ENCODE data around the gene UQCC3. TPM values are rescaled to one million over a fixed set of nuclear protein-coding genes. Genes with fewer than 3 reads are reported as not detected.
"Not testable (repeated sequence)": the region's sequence is repeated elsewhere in the genome, so short reads cannot be mapped to it uniquely, and the experiment has no call there.

UQCC3 gene
- total and polyA plus RNA-seq, 3 donors from 2014 or later = 4.2 to 8.1 (median 8.0) TPM

DNA sequence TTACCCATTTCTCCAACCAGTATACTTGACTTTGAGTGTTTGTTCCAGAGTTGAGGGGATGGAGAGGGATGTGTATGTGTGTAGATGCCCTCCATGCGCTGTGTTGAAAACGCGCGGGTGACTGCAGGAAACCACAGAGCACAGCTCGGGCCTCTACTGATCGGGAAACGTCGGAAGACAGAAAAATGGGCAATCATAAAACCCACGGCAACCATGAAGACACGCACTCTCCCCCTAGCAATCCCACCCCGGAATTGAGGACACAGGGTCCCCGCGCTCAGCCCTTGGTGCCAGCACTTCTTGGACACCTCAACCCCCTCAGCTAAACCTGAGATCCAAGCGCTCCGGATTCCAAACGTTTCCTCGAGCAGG is 251 bp upstream of the UQCC3 start:
- Histone ChIP-seq H3K4me3 (peak overlapping the region; percentile 75 to 76), H3K36me3 (ENCODE audit: low read depth, missing control alignments) (no peaks in the 10 kb centered on the region), H3K27ac (peak overlapping the region; percentile 62 to 74), H3K27me3 (no peaks in the 10 kb centered on the region), H3K4me1 (peaks cover 14% of the 10 kb centered on the region), H3K9me3 (no peaks in the 10 kb centered on the region)
- TF ChIP-seq, protein P1, sequence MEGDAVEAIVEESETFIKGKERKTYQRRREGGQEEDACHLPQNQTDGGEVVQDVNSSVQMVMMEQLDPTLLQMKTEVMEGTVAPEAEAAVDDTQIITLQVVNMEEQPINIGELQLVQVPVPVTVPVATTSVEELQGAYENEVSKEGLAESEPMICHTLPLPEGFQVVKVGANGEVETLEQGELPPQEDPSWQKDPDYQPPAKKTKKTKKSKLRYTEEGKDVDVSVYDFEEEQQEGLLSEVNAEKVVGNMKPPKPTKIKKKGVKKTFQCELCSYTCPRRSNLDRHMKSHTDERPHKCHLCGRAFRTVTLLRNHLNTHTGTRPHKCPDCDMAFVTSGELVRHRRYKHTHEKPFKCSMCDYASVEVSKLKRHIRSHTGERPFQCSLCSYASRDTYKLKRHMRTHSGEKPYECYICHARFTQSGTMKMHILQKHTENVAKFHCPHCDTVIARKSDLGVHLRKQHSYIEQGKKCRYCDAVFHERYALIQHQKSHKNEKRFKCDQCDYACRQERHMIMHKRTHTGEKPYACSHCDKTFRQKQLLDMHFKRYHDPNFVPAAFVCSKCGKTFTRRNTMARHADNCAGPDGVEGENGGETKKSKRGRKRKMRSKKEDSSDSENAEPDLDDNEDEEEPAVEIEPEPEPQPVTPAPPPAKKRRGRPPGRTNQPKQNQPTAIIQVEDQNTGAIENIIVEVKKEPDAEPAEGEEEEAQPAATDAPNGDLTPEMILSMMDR (IDR thresholded peaks at IDR 0.05) = no peak
- TF ChIP-seq POLR2A (IDR thresholded peaks at IDR 0.05) = no peak
- DNase-seq = peak; percentile 36
- 0% methylated on average over 12 to 17 of the region's 17 CpGs for WGBS, 2 donors
- intact Hi-C loops (cut with DNase I; ENCODE audit: low total_unique reads) = loop anchor here (10.0 kb wide), 1 partner anchor 276 kb away; no protein-coding TSS in a partner anchor

DNA sequence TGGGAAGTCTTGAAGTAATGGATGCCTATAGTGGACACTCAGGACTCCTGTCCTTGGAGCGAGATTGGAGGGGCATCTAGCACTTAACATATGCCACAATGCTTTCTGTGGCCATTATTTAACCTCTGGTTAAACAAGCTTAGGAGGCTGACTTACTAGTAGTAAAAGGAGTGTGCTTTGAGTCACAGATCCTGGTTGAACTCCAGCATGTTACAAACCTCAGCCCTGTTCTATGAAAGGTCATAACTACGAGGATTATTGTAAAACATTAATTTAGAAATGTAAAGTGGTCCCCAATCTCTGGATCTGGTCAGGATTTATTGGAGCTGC is 1.7 kb downstream of the UQCC3 start:
- 62 to 68% methylated on average over 2 of the region's 2 CpGs for WGBS, 2 donors
- Histone ChIP-seq H3K4me3 (no peak overlapping the region), H3K27me3 (no peaks in the 10 kb centered on the region), H3K9me3 (no peaks in the 10 kb centered on the region), H3K27ac (no peak overlapping the region), H3K36me3 (ENCODE audit: low read depth, missing control alignments) (no peaks in the 10 kb centered on the region), H3K4me1 (peaks cover 16% of the 10 kb centered on the region)
- TF ChIP-seq, protein P1 (IDR thresholded peaks at IDR 0.05) = no peak
- TF ChIP-seq POLR2A (IDR thresholded peaks at IDR 0.05) = no peak
- no peak for DNase-seq
- intact Hi-C loops (cut with DNase I; ENCODE audit: low total_unique reads) = loop anchor here (10.0 kb wide), 1 partner anchor 278 kb away; no protein-coding TSS in a partner anchor

DNA sequence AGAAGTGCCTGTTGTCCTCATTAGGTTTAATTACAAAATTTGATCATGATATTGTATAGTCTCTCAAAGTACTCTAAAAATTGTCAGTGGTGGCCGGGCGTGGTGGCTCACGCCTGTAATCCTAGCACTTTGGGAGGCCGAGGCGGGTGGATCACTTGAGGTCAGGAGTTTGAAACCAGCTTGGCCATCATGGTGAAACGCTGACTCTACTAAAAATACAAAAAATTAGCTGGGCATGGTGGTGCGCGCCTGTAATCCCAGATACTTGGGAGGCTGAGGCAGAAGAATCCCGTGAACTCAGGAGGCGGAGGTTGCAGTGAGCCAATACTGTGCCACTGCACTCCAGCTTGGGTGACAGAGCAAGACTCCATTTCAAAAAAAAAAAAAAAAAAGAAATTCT is 3.9 kb downstream of the UQCC3 start:
- not testable (repeated sequence) for DNase-seq; H3K9me3 ChIP-seq; H3K27ac ChIP-seq; H3K27me3 ChIP-seq; H3K36me3 ChIP-seq (ENCODE audit: low read depth, missing control alignments); H3K4me3 ChIP-seq
- WGBS, 2 donors = 86 to 95% methylated on average over 8 to 10 of the region's 10 CpGs
- intact Hi-C loops (cut with DNase I; ENCODE audit: low total_unique reads) = loop anchor here (10.0 kb wide), 1 partner anchor 281 kb away; no protein-coding TSS in a partner anchor
- peaks cover 26% of the 10 kb centered on the region for H3K4me1 ChIP-seq

DNA sequence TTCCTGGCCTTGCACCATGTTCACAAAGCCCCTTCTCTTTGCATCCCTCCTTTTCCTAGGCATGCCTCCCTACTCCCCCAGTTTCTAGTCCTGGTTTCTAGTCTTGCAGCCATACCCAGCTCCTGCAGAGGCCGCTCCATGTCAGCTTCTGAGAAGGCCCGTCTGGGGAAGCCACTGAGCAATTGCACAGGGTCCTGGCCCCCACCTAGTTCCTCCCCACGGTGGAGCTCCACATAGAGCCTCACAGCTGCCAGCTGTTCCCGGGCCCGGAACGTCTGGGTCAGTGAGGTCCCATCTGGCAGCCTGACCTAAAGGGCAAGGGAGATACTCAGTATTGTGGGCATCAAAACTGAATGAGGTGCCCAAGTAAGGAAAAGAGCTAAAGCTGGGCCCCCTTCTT is 5.2 kb downstream of the UQCC3 start:
- intact Hi-C loops (cut with DNase I; ENCODE audit: low total_unique reads) = loop anchor here (10.0 kb wide), 1 partner anchor 282 kb away; no protein-coding TSS in a partner anchor
- DNase-seq = no peak
- Histone ChIP-seq H3K9me3 (no peaks in the 10 kb centered on the region), H3K4me1 (peaks cover 26% of the 10 kb centered on the region), H3K27ac (no peak overlapping the region), H3K4me3 (no peak overlapping the region), H3K36me3 (ENCODE audit: low read depth, missing control alignments) (no peaks in the 10 kb centered on the region), H3K27me3 (no peaks in the 10 kb centered on the region)
- WGBS, 2 donors = 49 to 61% methylated on average over 6 of the region's 6 CpGs
- TF ChIP-seq, protein P1 (IDR thresholded peaks at IDR 0.05) = no peak
- TF ChIP-seq POLR2A (IDR thresholded peaks at IDR 0.05) = no peak

DNA sequence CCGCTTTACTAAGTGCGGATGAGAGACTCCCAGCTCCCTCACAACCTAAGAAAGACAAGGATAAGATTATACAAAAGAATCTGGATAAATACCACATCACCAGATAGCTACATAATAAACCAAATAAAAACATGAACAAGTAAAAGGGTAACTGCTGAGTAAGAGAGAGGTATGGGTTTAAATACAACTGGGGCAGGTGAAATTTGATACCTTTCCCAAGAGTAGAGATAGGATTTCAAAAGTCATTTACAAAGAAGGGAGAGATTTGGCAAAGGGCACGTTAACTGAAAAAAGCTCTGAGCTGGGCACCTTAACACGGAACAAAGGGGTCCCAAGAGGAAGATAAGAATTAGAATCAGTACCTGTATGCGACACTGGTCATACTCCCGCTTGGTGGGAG is 5.7 kb downstream of the UQCC3 start:
- H3K9me3 ChIP-seq = no peaks in the 10 kb centered on the region
- intact Hi-C loops (cut with DNase I; ENCODE audit: low total_unique reads) = loop anchor here (10.0 kb wide), 1 partner anchor 282 kb away; no protein-coding TSS in a partner anchor
- H3K36me3 ChIP-seq (ENCODE audit: low read depth, missing control alignments) = no peaks in the 10 kb centered on the region
- H3K27ac ChIP-seq = no peak overlapping the region
- peaks cover 26% of the 10 kb centered on the region for H3K4me1 ChIP-seq
- H3K27me3 ChIP-seq = no peaks in the 10 kb centered on the region
- TF ChIP-seq, protein P1 (IDR thresholded peaks at IDR 0.05) = no peak
- TF ChIP-seq POLR2A (IDR thresholded peaks at IDR 0.05) = no peak
- WGBS, 2 donors = 59 to 62% methylated on average over 6 of the region's 6 CpGs
- DNase-seq = no peak
- H3K4me3 ChIP-seq = no peak overlapping the region

All from testis (tissue), 3 donors.